ENCODE measurements around the gene NGB. TPM values are rescaled to one million over a fixed set of nuclear protein-coding genes. Genes with fewer than 3 reads are reported as not detected.

Gene NGB
- total RNA-seq, 1 experiment from 2014 or later = not detected

DNA sequence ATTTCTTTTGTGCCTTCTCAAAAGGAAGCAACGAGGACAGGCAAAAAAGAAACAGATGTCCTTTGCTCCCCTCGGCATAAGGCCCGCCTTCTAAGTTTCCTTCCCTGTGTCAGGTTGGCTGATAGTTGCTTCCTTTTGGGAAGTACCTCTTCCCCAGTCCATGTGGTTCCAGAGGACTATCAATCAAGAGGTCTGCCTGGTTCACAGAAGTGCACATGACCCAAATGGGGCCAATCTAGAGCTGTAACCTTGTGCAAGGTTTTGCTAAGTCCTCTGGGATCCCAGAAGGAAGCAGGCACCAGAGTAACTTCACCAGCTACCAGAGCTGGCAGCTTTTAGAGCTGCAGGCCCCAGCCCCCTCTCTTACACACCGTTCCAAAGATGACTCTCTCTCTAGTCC is 46.8 kb downstream of the NGB start:
- intact Hi-C loops (cut with micrococcal nuclease; ENCODE audit: unreplicated experiment) = no loop called here
- H3K27me3 Mint-ChIP-seq (ENCODE audit: unreplicated experiment) = peaks cover 69% of the 10 kb centered on the region
- no peak for DNase-seq
- H3K36me3 Mint-ChIP-seq (ENCODE audit: insufficient read depth, unreplicated experiment) = no peaks in the 10 kb centered on the region
- BruUV-seq (replicated peaks) = no TSS peak
- no peaks in the 10 kb centered on the region for H3K9me3 Mint-ChIP-seq (ENCODE audit: low read depth, unreplicated experiment)
- no peaks in the 10 kb centered on the region for H3K4me1 Mint-ChIP-seq (ENCODE audit: low read depth, unreplicated experiment)
- CTCF ChIA-PET = interaction anchor here (0.5 kb wide), 1 partner anchor 1779 kb away, joined by 3 read pairs; no protein-coding TSS in a partner anchor
- no peak overlapping the region for H3K4me3 Mint-ChIP-seq (ENCODE audit: low read depth, unreplicated experiment)
- H3K27ac Mint-ChIP-seq (ENCODE audit: unreplicated experiment) = no peak overlapping the region
- TF ChIP-seq, protein P1, sequence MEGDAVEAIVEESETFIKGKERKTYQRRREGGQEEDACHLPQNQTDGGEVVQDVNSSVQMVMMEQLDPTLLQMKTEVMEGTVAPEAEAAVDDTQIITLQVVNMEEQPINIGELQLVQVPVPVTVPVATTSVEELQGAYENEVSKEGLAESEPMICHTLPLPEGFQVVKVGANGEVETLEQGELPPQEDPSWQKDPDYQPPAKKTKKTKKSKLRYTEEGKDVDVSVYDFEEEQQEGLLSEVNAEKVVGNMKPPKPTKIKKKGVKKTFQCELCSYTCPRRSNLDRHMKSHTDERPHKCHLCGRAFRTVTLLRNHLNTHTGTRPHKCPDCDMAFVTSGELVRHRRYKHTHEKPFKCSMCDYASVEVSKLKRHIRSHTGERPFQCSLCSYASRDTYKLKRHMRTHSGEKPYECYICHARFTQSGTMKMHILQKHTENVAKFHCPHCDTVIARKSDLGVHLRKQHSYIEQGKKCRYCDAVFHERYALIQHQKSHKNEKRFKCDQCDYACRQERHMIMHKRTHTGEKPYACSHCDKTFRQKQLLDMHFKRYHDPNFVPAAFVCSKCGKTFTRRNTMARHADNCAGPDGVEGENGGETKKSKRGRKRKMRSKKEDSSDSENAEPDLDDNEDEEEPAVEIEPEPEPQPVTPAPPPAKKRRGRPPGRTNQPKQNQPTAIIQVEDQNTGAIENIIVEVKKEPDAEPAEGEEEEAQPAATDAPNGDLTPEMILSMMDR (IDR thresholded peaks at IDR 0.05; ENCODE audit: unreplicated experiment) = no peak

DNA sequence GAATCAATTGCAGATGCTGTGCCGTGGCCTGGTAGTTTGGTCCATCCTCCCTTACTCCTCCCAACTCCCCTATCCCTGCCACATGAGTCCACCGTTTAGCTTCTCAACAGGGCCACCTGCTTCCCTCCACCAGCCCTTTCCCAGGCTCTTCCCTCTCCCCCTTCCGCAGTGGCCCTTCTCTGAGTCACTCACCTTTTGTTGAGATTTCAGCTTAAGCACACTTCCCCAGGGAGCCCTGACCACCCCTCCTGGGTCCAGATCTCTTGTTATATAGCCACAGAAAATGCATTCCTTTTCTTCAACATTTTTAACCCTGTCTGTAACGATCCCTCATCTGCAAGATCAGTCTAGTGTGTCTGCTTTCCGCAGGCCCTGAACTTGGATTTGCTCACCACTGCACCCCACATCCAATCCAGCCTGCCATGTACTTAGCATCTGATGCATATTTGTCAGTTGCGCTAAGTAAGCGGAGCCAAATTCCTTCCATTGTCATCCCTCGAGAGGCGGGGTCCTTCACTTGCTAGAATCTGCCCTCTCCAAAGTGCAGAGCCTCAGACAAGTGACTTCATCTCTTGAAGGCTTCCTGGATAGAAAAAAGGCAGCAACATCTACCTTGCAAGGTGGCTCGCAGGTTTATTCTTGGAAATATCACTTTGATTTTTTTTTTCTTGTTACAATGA is 48.3 kb downstream of the NGB start:
- no peak for DNase-seq
- H3K36me3 Mint-ChIP-seq (ENCODE audit: insufficient read depth, unreplicated experiment) = no peaks in the 10 kb centered on the region
- H3K27me3 Mint-ChIP-seq (ENCODE audit: unreplicated experiment) = peaks cover 60% of the 10 kb centered on the region
- CTCF ChIA-PET = interaction anchor here (0.6 to 1.2 kb wide), 3 partner anchors 9 to 260 kb away, joined by 3 to 4 read pairs (median 3); no protein-coding TSS in a partner anchor
- intact Hi-C loops (cut with micrococcal nuclease; ENCODE audit: unreplicated experiment) = no loop called here
- no peak overlapping the region for H3K27ac Mint-ChIP-seq (ENCODE audit: unreplicated experiment)
- H3K4me3 Mint-ChIP-seq (ENCODE audit: low read depth, unreplicated experiment) = no peak overlapping the region
- BruUV-seq (replicated peaks) = no TSS peak
- H3K9me3 Mint-ChIP-seq (ENCODE audit: low read depth, unreplicated experiment) = no peaks in the 10 kb centered on the region
- TF ChIP-seq, protein P1 (IDR thresholded peaks at IDR 0.05; ENCODE audit: unreplicated experiment) = no peak
- H3K4me1 Mint-ChIP-seq (ENCODE audit: low read depth, unreplicated experiment) = no peaks in the 10 kb centered on the region

DNA sequence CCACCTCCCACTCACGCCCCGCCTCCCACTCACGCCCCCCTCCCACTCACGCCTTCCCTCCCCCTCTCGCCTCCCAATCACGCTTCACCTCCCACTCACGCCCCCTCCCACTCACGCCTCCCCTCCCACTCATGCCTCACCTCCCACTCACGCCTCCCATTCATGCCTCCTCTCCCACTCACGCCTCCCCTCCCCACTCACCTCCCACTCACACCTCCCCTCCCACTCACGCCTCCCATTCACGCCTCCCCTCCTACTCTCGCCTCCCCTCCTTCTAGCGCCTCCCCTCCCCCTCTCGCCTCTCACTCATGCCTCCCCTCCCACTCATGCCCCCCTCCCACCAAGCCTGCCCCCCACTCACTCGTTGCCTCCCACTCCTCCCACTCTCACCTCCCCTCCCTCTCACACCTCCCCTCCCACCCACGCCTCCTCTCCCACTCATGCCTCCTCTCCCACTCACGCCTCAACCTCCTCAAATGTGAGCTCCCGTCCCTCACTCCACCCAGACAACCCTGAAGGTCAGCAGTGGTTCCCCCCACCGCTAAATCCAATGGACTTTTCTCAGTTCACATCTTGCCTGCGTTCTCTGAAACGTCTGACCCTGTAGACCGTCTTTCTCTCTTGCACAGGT is 49.6 kb downstream of the NGB start:
- H3K27me3 Mint-ChIP-seq (ENCODE audit: unreplicated experiment) = peaks cover 60% of the 10 kb centered on the region
- CTCF ChIA-PET = interaction anchor here (1.2 kb wide), 1 partner anchor 8 kb away, joined by 4 read pairs; no protein-coding TSS in a partner anchor
- no peaks in the 10 kb centered on the region for H3K36me3 Mint-ChIP-seq (ENCODE audit: insufficient read depth, unreplicated experiment)
- no peak overlapping the region for H3K4me3 Mint-ChIP-seq (ENCODE audit: low read depth, unreplicated experiment)
- H3K27ac Mint-ChIP-seq (ENCODE audit: unreplicated experiment) = no peak overlapping the region
- TF ChIP-seq, protein P1 (IDR thresholded peaks at IDR 0.05; ENCODE audit: unreplicated experiment) = no peak
- H3K4me1 Mint-ChIP-seq (ENCODE audit: low read depth, unreplicated experiment) = no peaks in the 10 kb centered on the region
- BruUV-seq (replicated peaks) = no TSS peak
- intact Hi-C loops (cut with micrococcal nuclease; ENCODE audit: unreplicated experiment) = no loop called here
- DNase-seq = no peak
- H3K9me3 Mint-ChIP-seq (ENCODE audit: low read depth, unreplicated experiment) = no peaks in the 10 kb centered on the region

DNA sequence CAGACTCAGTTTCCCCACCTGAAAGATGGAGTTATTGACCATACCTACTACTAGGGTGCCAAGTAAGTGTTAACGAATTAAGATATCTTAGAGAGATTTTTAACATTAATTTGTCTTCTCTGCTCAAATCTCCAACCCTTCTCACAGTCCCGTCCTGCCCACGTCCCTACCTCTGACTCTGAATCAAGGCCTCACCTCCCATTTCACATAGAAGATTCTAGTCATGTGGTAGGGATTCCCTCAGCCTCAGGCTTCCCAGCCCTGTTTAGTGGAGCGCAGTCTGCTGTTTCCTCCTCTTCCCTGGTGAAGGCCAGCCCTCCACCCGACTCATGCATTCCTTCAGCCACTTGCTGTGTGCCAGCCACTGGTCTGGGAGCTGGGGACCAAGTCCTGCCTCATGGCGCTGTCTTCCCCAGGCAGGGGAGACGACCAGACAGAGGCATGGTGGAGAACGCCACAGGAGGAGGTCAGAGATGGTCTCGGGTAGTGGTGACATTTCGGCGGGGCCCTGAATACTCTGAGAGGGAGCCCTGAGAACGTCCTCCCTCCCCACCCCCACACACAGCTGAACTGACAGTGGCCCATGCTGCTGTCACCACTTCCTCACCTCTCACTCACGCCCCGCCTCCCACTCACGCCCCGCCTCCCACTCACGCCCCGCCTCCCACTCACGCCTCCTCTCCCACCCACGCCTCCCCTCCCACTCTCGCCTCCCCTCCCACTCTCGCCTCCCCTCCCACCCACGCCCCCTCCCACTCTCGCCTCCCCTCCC is 50.6 kb downstream of the NGB start:
- H3K4me1 Mint-ChIP-seq (ENCODE audit: low read depth, unreplicated experiment) = no peaks in the 10 kb centered on the region
- intact Hi-C loops (cut with micrococcal nuclease; ENCODE audit: unreplicated experiment) = no loop called here
- CTCF ChIA-PET = interaction anchor here (0.6 kb wide), 1 partner anchor 20 kb away, joined by 6 read pairs; no protein-coding TSS in a partner anchor
- H3K9me3 Mint-ChIP-seq (ENCODE audit: low read depth, unreplicated experiment) = no peaks in the 10 kb centered on the region
- H3K4me3 Mint-ChIP-seq (ENCODE audit: low read depth, unreplicated experiment) = no peak overlapping the region
- peaks cover 60% of the 10 kb centered on the region for H3K27me3 Mint-ChIP-seq (ENCODE audit: unreplicated experiment)
- H3K27ac Mint-ChIP-seq (ENCODE audit: unreplicated experiment) = no peak overlapping the region
- H3K36me3 Mint-ChIP-seq (ENCODE audit: insufficient read depth, unreplicated experiment) = no peaks in the 10 kb centered on the region
- DNase-seq = no peak
- TF ChIP-seq, protein P1 (IDR thresholded peaks at IDR 0.05; ENCODE audit: unreplicated experiment) = no peak
- no TSS peak for BruUV-seq (replicated peaks)

Data from Calu3 (cell line).